Body of pancreas (tissue), 4 donors: ENCODE data around the gene DTX1. TPM values are rescaled to one million over a fixed set of nuclear protein-coding genes. Genes with fewer than 3 reads are reported as not detected.

Experiments used
- ATAC-seq: fragments of 150-250 bp; one replicate; pipeline ENCODE4 v1.9.1; 2016
- DNase-seq, 4 donors: peaks; one replicate each; pipeline ENCODE4 v3.0.0-alpha.2; 2019
- H3K27ac ChIP-seq, 4 donors: fragments of 200-600 bp; sonication (generic); 1 replicate in 3 of 4; 2 replicates in 1 of 4; pipeline versions ENCODE4 v1.5.1 to v1.6.1; 2016 to 2019; ENCODE audit warnings: mild to moderate bottlenecking in 1 of 4, mixed read lengths in 1 of 4, moderate library complexity in 1 of 4
- H3K27me3 ChIP-seq, 2 donors: fragments of 200-600 bp; sonication (generic); one replicate each; pipeline ENCODE4 v1.6.0; 2016; ENCODE audit warnings: mild to moderate bottlenecking in 1 of 2
- H3K36me3 ChIP-seq, 2 donors: fragments of 200-600 bp; sonication (generic); replicated peaks in 1 of 2; 2 replicates each; pipeline ENCODE4 v1.5.1; 2016; ENCODE audit warnings: low read depth in 2 of 2; ENCODE audit not compliant: insufficient read depth in 1 of 2
- H3K4me1 ChIP-seq: fragments of 200-600 bp; sonication (generic); one replicate; pipeline ENCODE4 v1.6.0; 2016
- H3K4me3 ChIP-seq, 2 donors: fragments of 200-600 bp; sonication (generic); 1 replicate in 1 of 2; 2 replicates in 1 of 2; pipeline ENCODE4 v1.5.1; 2016 to 2019
- H3K9me3 ChIP-seq, 3 donors: fragments of 200-600 bp; sonication (generic); 1 replicate in 2 of 3; 2 replicates in 1 of 3; pipeline ENCODE4 v1.5.1; 2016
- POLR2A ChIP-seq, 3 donors: fragments of 450-650 bp; IDR thresholded peaks; one replicate each; pipeline ENCODE4 v1.6.1; 2016; ENCODE audit warnings: antibody characterized with exemption in 3 of 3, mild to moderate bottlenecking in 2 of 3
- WGBS, 2 donors: methylation state at CpG; one replicate each; pipeline ENCODE4 v1.1.5; 2017; 5-methylcytosine and 5-hydroxymethylcytosine counted together
- intact Hi-C: fragments of 100-400 bp; cut with DNase I; formaldehyde crosslinking; loops from one replicate; pipeline ENCODE4 v1.15.1; 2023
- total RNA-seq, 2 donors: library from RNA; depleted of rRNA; stranded (reverse); fragments of >200 nt; gene quantifications; one replicate each; pipeline ENCODE4 v1.1.0, GENCODE V29; 2016
- TF ChIP-seq, protein P1 (sequence below), 7 experiments: fragments of 450-650 bp in 4 of 7; fragments of 200-600 bp in 3 of 7; sonication (generic) in 3 of 7; IDR thresholded peaks; one replicate each; pipeline ENCODE4 v1.5.1; 2016 to 2019; ENCODE audit warnings: antibody characterized with exemption in 7 of 7

Gene DTX1
- total RNA-seq, 2 donors from 2014 or later: 11.9 to 17.5 TPM

DNA sequence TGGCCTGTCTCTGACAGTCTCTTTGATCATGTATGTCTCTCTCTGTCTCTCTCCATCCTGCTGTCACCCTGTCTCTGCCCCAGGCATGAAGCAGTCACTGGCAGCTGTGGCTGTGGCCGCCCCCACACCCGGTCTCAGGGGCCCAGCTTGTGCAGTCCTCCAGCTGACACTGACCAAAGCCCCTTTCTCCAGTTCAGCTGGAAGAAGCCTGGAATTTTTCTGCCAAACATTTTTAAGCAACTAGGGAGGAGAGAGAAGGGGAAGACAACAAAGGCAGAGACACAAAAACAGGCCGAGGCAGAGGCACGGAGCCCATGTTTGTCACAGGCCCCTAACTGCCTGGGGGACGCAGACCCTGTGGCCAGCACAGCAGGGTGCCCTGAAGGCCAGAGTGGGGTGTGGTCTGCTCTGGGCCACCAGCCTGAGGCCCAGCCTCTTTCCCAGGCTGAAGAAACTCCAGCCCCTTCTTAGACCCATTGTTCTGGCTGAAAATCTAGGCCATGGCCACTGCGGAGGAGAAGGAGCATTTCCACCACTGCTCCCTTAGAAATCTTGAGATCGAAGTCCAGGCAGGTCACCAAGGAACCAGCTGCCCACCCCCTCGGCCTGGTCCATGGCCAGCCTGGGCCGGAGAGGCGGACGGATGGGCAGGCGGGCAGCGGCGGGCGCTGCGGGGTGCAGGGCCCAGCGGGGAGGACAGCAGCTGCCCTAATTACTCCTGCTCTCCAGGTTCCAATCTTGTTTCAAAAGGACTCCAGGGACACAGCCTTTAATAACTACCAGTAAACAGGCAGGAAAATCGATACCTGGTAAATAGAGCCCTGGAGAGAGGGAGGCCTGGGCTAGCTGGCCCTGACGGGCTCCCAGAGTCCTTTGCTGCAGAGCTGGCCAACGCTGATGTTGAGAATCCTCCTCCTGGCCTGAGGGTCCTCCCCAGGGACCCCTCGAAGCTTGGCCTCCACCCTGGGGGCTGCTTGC, 14.9 kb downstream of the DTX1 start:
- no peaks in the 10 kb centered on the region for H3K9me3 ChIP-seq
- TF ChIP-seq POLR2A (IDR thresholded peaks at IDR 0.05): peak in 1 of 3 donors; percentile 38
- TF ChIP-seq, protein P1, sequence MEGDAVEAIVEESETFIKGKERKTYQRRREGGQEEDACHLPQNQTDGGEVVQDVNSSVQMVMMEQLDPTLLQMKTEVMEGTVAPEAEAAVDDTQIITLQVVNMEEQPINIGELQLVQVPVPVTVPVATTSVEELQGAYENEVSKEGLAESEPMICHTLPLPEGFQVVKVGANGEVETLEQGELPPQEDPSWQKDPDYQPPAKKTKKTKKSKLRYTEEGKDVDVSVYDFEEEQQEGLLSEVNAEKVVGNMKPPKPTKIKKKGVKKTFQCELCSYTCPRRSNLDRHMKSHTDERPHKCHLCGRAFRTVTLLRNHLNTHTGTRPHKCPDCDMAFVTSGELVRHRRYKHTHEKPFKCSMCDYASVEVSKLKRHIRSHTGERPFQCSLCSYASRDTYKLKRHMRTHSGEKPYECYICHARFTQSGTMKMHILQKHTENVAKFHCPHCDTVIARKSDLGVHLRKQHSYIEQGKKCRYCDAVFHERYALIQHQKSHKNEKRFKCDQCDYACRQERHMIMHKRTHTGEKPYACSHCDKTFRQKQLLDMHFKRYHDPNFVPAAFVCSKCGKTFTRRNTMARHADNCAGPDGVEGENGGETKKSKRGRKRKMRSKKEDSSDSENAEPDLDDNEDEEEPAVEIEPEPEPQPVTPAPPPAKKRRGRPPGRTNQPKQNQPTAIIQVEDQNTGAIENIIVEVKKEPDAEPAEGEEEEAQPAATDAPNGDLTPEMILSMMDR (IDR thresholded peaks at IDR 0.05): no peak
- H3K27me3 ChIP-seq: no peaks in the 10 kb centered on the region
- H3K4me3 ChIP-seq: no peak overlapping the region
- DNase-seq (peak; percentile 41 to 59 (median 47)), ATAC-seq (peak; percentile 88)
- H3K27ac ChIP-seq: peak overlapping the region; percentile 83 to 94 (median 86)
- intact Hi-C loops: no loop called here
- H3K36me3 ChIP-seq: no peaks in the 10 kb centered on the region
- peaks cover 25% of the 10 kb centered on the region for H3K4me1 ChIP-seq
- 28 to 34% methylated on average over 9 to 21 of the region's 21 CpGs for WGBS, 2 donors

DNA sequence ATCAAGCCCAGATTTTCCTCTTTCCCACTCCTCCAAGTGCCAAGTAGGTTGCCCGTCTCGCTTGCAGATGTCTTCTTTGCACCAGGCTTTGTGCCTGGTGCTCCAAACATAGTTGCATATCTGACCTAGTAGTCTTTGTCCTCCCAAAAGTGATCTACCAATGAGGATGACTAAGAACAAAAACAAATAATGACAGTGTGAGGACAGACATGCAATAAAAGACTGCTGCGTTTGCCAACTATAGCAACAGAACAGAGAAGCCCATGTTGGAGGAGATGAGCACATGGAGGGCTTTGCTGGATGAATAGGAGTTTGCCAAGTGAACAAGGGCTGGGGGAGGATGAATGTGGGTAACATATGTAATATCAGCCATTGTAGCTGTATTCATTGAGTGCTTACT, 15.6 kb downstream of the DTX1 start:
- Histone ChIP-seq H3K27me3 (no peaks in the 10 kb centered on the region), H3K27ac (peak overlapping the region in 3 of 4 donors; percentile 83 to 89 (median 84)), H3K9me3 (no peaks in the 10 kb centered on the region), H3K4me1 (peaks cover 19% of the 10 kb centered on the region), H3K4me3 (no peak overlapping the region), H3K36me3 (no peaks in the 10 kb centered on the region)
- TF ChIP-seq POLR2A (IDR thresholded peaks at IDR 0.05): no peak
- TF ChIP-seq, protein P1 (IDR thresholded peaks at IDR 0.05): no peak
- WGBS, 2 donors: 67 to 78% methylated on average over 3 of the region's 3 CpGs
- no peak for ATAC-seq
- no peak for DNase-seq
- intact Hi-C loops: no loop called here

DNA sequence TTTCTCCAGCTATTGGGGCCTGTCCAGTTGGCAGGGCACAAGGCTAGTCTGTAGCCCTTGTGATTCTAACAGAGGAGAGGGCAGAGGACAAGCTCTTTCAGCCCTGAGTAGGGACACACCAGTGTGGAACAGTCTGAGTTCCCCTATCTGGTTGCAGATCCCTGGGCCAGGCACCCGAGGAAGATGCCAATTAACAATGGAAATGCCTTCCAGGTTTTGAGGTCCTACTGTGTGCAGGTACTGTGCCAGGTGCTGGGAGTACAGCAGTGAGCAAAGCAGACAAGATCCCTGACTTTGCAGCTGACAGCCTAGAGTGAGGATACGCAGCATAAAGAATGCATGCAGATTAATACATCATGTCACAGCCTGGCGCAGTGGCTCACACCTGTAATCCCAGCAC, 17.1 kb downstream of the DTX1 start:
- Histone ChIP-seq H3K27ac (no peak overlapping the region), H3K9me3 (no peaks in the 10 kb centered on the region), H3K4me1 (peaks cover 19% of the 10 kb centered on the region), H3K4me3 (no peak overlapping the region), H3K36me3 (no peaks in the 10 kb centered on the region), H3K27me3 (no peaks in the 10 kb centered on the region)
- DNase-seq (no peak), ATAC-seq (no peak)
- no peak for TF ChIP-seq POLR2A (IDR thresholded peaks at IDR 0.05)
- TF ChIP-seq, protein P1 (IDR thresholded peaks at IDR 0.05): no peak
- 66 to 78% methylated on average over 3 of the region's 3 CpGs for WGBS, 2 donors
- intact Hi-C loops: no loop called here

DNA sequence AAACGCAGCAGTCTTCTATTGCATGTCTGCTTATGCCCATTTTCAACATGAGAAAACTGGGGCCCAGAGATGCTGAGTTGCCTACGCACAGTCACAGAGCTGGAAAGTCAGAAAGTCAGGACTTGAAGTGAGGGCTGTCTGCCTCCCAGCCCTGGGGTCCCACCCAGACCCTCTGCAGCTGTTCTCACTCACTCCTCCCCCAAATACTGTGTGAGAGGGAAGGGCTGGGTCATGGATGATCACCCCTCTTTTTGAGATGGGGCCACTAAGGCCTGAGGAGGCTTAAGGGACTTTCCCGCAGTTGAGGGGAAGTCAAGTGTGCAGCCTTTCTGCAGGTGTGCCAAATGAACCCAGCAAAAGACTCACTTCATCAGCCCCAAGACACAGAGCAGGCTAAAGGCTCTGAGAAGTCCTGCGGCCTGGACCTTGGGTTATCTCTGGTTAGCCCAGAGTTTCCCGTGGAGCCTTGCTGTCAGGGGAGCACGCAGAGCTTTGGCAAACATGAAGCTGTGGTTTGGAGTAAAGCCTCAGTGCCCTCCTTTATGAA, 18.7 kb downstream of the DTX1 start:
- WGBS, 2 donors: 69 to 85% methylated on average over 5 to 6 of the region's 6 CpGs
- Histone ChIP-seq H3K27me3 (no peaks in the 10 kb centered on the region), H3K4me1 (peaks cover 19% of the 10 kb centered on the region), H3K9me3 (no peaks in the 10 kb centered on the region), H3K4me3 (no peak overlapping the region), H3K27ac (no peak overlapping the region), H3K36me3 (no peaks in the 10 kb centered on the region)
- intact Hi-C loops: no loop called here
- ATAC-seq (no peak), DNase-seq (no peak)
- no peak for TF ChIP-seq POLR2A (IDR thresholded peaks at IDR 0.05)
- TF ChIP-seq, protein P1 (IDR thresholded peaks at IDR 0.05): no peak
